Body of pancreas (tissue), 4 donors: ENCODE measurements around the gene ADAMTS13. TPM values are rescaled to one million over a fixed set of nuclear protein-coding genes. Genes with fewer than 3 reads are reported as not detected.
A peak's percentile ranks its signal among the peaks of the same experiment; 100 is the strongest.

Source experiments
- ATAC-seq: fragments of 150-250 bp; one replicate; pipeline ENCODE4 v1.9.1; 2016
- DNase-seq, 4 donors: peaks; one replicate each; pipeline ENCODE4 v3.0.0-alpha.2; 2019
- H3K27ac ChIP-seq, 4 donors: fragments of 200-600 bp; sonication (generic); 1 replicate in 3 of 4; 2 replicates in 1 of 4; pipeline versions ENCODE4 v1.5.1 to v1.6.1; 2016 to 2019; ENCODE audit warnings: mild to moderate bottlenecking in 1 of 4, mixed read lengths in 1 of 4, moderate library complexity in 1 of 4
- H3K27me3 ChIP-seq, 2 donors: fragments of 200-600 bp; sonication (generic); one replicate each; pipeline ENCODE4 v1.6.0; 2016; ENCODE audit warnings: mild to moderate bottlenecking in 1 of 2
- H3K36me3 ChIP-seq, 2 donors: fragments of 200-600 bp; sonication (generic); replicated peaks in 1 of 2; 2 replicates each; pipeline ENCODE4 v1.5.1; 2016; ENCODE audit warnings: low read depth in 2 of 2; ENCODE audit not compliant: insufficient read depth in 1 of 2
- H3K4me1 ChIP-seq: fragments of 200-600 bp; sonication (generic); one replicate; pipeline ENCODE4 v1.6.0; 2016
- H3K4me3 ChIP-seq, 2 donors: fragments of 200-600 bp; sonication (generic); 1 replicate in 1 of 2; 2 replicates in 1 of 2; pipeline ENCODE4 v1.5.1; 2016 to 2019
- H3K9me3 ChIP-seq, 3 donors: fragments of 200-600 bp; sonication (generic); 1 replicate in 2 of 3; 2 replicates in 1 of 3; pipeline ENCODE4 v1.5.1; 2016
- CTCF ChIP-seq, 7 experiments: fragments of 450-650 bp in 4 of 7; fragments of 200-600 bp in 3 of 7; sonication (generic) in 3 of 7; IDR thresholded peaks; one replicate each; pipeline ENCODE4 v1.5.1; 2016 to 2019; ENCODE audit warnings: antibody characterized with exemption in 7 of 7
- POLR2A ChIP-seq, 3 donors: fragments of 450-650 bp; IDR thresholded peaks; one replicate each; pipeline ENCODE4 v1.6.1; 2016; ENCODE audit warnings: antibody characterized with exemption in 3 of 3, mild to moderate bottlenecking in 2 of 3
- WGBS, 2 donors: methylation state at CpG; one replicate each; pipeline ENCODE4 v1.1.5; 2017; 5-methylcytosine and 5-hydroxymethylcytosine counted together
- intact Hi-C: fragments of 100-400 bp; cut with DNase I; formaldehyde crosslinking; loops from one replicate; pipeline ENCODE4 v1.15.1; 2023
- total RNA-seq, 2 donors: library from RNA; depleted of rRNA; stranded (reverse); fragments of >200 nt; gene quantifications; one replicate each; pipeline ENCODE4 v1.1.0, GENCODE V29; 2016

Gene ADAMTS13
- total RNA-seq, 2 donors from 2014 or later, result 2.3 to 5.6 TPM

- Histone ChIP-seq H3K36me3 (no peaks in the 10 kb centered on the region), H3K9me3 (no peaks in the 10 kb centered on the region), H3K4me3 (peak overlapping the region in 1 of 2 donors; percentile 15), H3K27me3 (peaks cover 0 to 8% of the 10 kb centered on the region in 2 donors), H3K27ac (peak overlapping the region in 3 of 4 donors; percentile 37 to 77 (median 70)), H3K4me1 (peaks cover 19% of the 10 kb centered on the region)
- DNase-seq (no peak), ATAC-seq (peak; percentile 41)
- intact Hi-C loops, result no loop called here
- TF ChIP-seq CTCF (IDR thresholded peaks at IDR 0.05) (no peak), POLR2A (IDR thresholded peaks at IDR 0.05) (no peak)
- WGBS, 2 donors, result 36 to 62% methylated on average over 7 to 17 of the region's 17 CpGs
These were observed 56.1 kb downstream of the ADAMTS13 start for GRCh38 chr9:133477992-133478850.

- H3K4me3 ChIP-seq, result peak within 1 kb of the TSS in 1 of 2 donors; percentile 15
- peak; percentile 95 for ATAC-seq
- peak in 2 of 3 donors; percentile 68 to 69 for TF ChIP-seq POLR2A (IDR thresholded peaks at IDR 0.05)
- no peak for TF ChIP-seq CTCF (IDR thresholded peaks at IDR 0.05)
These were observed 56.9 kb downstream of the ADAMTS13 start, which contains the start of gene SLC2A6 for GRCh38 chr9:133478851-133479711. TSS of gene SLC2A6 (minus strand) at chr9:133479099. CDS start at chr9:133479059, 40 bp downstream.

GRCh38 chr9:133483611-133484010 is 61.4 kb downstream of the ADAMTS13 start:
- intact Hi-C loops, result loop anchor here (10.0 kb wide), 1 partner anchor 149 kb away; the partner anchor contains the start of gene SURF6
- TF ChIP-seq CTCF (IDR thresholded peaks at IDR 0.05) (no peak), POLR2A (IDR thresholded peaks at IDR 0.05) (no peak)
- no peak overlapping the region for H3K4me3 ChIP-seq
- ATAC-seq, result no peak
- H3K27ac ChIP-seq, result no peak overlapping the region
- H3K4me1 ChIP-seq, result peaks cover 29% of the 10 kb centered on the region
- 71 to 76% methylated on average over 7 to 9 of the region's 9 CpGs for WGBS, 2 donors
- H3K9me3 ChIP-seq, result no peaks in the 10 kb centered on the region
- no peak for DNase-seq
- H3K27me3 ChIP-seq, result peaks cover 0 to 8% of the 10 kb centered on the region in 2 donors
- H3K36me3 ChIP-seq, result no peaks in the 10 kb centered on the region

More at GRCh38 chr9:133478851-133479711, 56.9 kb downstream of the ADAMTS13 start, which contains the start of gene SLC2A6:
- DNase-seq, result peak; percentile 78 to 90 (median 86)
- Histone ChIP-seq H3K9me3 (no peaks in the 10 kb centered on the region), H3K36me3 (no peaks in the 10 kb centered on the region), H3K27me3 (peaks cover 0 to 8% of the 10 kb centered on the region in 2 donors), H3K27ac (peak within 1 kb of the TSS in 3 of 4 donors; percentile 37 to 77 (median 70)), H3K4me1 (peaks cover 19% of the 10 kb centered on the region)
- intact Hi-C loops, result no loop called here
- WGBS, 2 donors, result 0 to 3% methylated on average over 8 to 75 of the region's 84 CpGs

GRCh38 chr9:133484671-133485437 is 62.7 kb downstream of the ADAMTS13 start:
- Histone ChIP-seq H3K27me3 (peaks cover 0 to 2% of the 10 kb centered on the region in 2 donors), H3K9me3 (no peaks in the 10 kb centered on the region), H3K4me1 (peaks cover 18% of the 10 kb centered on the region), H3K27ac (peak overlapping the region in 2 of 4 donors; percentile 18 to 39), H3K4me3 (no peak overlapping the region), H3K36me3 (no peaks in the 10 kb centered on the region)
- no peak for TF ChIP-seq CTCF (IDR thresholded peaks at IDR 0.05)
- no peak for TF ChIP-seq POLR2A (IDR thresholded peaks at IDR 0.05)
- DNase-seq, result peak; percentile 44 to 70 (median 52)
- ATAC-seq, result peak; percentile 49
- intact Hi-C loops, result loop anchor here (5.0 to 10.0 kb wide), 3 partner anchors 78 to 298 kb away; partner anchors contain the start of gene SURF6
- 37 to 42% methylated on average over 7 to 20 of the region's 22 CpGs for WGBS, 2 donors
